GM13977 (cell line): ENCODE data around the gene ZNF391.
"Not testable (repeated sequence)": the region's sequence is repeated elsewhere in the genome, so short reads cannot be mapped to it uniquely, and the experiment has no call there.

ENCODE experiments used
- DNase-seq: peaks from one replicate; pipeline ENCODE4 v3.0.0; 2012; ENCODE audit warnings: low spot score
- in situ Hi-C: fragments of 300-500 bp; cut with MboI; formaldehyde crosslinking; loops from one replicate; pipeline ENCODE4 v1.12.0; 2022; ENCODE audit warnings: low sequenced_read_pairs, low pct_unique_long_range_greater_than_20kb, mixed read lengths, inconsistent platforms; ENCODE audit not compliant: unreplicated experiment
- TF ChIP-seq, protein P1 (sequence below): IDR thresholded peaks from 2 replicates; pipeline ENCODE4 v1.5.1; 2012; ENCODE audit warnings: mild to moderate bottlenecking, control low read depth; ENCODE audit not compliant: insufficient read depth; ENCODE audit errors: extremely low read depth, missing control alignments

The ZNF391 gene

DNA sequence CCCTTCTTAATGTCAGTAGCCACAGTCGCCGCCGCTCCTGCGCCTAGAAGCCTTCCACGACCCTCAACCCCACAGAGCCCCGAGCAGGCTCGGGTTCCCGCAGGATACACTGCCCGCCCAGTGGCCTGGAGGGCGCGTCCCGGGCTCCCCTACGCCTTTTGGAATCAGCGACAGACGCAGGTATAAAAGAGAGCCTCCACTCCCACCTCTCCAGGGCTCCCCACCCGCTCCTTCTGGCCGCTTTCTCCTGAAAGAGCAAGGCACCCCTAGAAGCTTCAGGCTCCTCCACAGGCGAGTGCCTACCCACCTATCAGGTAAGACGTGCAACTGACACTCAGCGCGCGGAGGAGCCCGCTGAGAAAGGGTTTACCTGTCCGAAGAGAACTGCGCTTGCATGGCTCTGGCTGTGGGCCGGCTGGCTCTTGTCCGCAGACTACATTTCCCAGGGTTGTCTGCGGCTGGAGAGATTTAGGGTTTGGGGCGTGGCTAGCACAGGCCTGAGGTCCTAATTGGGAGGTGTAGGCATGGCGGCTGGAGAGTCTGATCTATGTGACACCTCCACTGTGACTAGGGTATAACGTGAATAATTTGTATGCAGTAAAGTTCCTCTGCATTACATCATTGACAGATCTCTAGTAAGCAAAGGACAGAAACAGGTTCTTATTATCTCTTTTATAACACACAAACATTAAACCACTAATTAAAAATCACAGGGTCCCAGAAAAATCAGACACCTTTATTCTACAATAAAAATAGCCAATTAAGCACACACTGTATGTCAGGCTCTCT lies 13.5 kb upstream of the ZNF391 start:
- TF ChIP-seq, protein P1, sequence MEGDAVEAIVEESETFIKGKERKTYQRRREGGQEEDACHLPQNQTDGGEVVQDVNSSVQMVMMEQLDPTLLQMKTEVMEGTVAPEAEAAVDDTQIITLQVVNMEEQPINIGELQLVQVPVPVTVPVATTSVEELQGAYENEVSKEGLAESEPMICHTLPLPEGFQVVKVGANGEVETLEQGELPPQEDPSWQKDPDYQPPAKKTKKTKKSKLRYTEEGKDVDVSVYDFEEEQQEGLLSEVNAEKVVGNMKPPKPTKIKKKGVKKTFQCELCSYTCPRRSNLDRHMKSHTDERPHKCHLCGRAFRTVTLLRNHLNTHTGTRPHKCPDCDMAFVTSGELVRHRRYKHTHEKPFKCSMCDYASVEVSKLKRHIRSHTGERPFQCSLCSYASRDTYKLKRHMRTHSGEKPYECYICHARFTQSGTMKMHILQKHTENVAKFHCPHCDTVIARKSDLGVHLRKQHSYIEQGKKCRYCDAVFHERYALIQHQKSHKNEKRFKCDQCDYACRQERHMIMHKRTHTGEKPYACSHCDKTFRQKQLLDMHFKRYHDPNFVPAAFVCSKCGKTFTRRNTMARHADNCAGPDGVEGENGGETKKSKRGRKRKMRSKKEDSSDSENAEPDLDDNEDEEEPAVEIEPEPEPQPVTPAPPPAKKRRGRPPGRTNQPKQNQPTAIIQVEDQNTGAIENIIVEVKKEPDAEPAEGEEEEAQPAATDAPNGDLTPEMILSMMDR, result no peak
- in situ Hi-C loops, result no loop called here
- peak; percentile 77 for DNase-seq

DNA sequence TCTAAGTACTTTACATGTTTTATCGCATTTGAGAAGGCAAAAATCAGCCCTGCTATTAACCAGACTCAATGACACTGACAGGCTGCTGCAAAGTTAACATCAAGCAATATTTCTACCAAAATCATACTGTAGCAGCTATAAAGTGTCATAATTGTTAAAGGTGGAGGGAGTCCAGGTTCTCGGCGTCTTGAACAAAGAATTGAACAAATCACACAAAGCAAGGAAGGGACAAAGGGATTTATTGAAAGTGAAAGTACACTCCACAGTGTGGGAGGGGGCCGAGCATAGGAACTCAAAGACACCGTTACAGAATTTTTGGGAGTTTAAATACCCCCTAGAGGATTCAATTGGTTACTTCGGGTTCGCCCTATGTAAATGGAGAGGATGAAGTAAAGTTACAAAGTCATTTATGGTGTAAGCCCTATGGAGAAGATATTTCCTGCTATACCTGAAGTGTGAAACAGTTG lies 12.9 kb upstream of the ZNF391 start:
- DNase-seq, result no peak
- TF ChIP-seq, protein P1, result no peak
- in situ Hi-C loops, result no loop called here

DNA sequence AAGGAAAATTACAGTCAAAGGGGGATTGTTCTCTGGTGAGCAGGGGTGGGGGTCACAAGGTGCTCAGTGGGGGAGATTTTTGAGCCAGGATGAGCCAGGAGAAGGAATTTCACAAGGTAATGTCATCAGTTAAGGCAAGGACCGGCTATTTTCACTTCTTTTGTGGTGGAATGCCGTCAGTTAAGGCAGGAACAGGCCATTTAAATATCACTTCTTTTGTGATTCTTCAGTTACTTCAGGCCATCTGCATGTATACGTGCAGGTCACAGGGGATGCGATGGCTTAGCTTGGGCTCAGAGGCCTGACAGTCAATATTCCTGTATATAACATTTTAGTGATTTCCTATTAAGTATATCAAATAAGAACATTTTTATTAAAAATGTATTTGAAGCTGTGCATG lies 10.2 kb upstream of the ZNF391 start:
- DNase-seq, in situ Hi-C loops: not testable (repeated sequence)

DNA sequence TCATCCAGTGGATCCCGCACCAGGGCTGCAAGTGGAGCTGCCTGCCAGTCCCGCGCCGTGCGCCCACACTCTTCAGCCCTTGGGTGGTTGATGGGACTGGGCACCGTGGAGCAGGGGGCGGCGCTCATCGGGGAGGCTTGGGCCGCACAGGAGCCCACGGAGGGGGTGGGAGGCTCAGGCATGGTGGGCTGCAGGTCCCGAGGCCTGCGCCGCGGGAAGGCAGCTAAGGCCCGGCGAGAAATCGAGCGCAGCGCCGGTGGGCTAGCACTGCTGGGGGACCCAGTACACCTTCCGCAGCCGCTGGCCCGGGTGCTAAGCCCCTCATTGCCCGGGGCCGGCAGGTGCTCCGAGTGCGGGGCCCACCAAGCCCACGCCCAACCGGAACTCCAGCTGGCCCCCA lies 7.6 kb upstream of the ZNF391 start:
- DNase-seq, in situ Hi-C loops: not testable (repeated sequence)

DNA sequence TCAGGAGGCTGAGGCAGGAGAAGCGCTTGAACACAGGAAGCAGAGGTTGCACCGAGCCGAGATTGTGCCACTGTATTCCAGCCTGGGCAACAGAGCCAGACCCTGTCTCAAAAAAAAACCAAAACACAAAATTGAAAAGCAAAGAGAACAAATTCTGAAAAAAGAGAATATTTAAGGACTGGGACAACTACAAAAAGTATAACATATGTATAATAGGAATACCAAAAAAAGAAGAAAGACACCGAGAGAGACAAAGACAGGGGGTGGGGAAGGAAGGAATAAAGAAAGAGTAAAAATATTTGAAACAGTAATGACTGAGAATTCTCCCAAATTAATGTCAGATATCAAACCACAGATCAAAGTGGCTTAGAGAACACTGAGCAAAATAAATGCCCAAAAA lies 5.5 kb upstream of the ZNF391 start:
- TF ChIP-seq, protein P1, result no peak
- no peak for DNase-seq
- in situ Hi-C loops, result no loop called here

DNA sequence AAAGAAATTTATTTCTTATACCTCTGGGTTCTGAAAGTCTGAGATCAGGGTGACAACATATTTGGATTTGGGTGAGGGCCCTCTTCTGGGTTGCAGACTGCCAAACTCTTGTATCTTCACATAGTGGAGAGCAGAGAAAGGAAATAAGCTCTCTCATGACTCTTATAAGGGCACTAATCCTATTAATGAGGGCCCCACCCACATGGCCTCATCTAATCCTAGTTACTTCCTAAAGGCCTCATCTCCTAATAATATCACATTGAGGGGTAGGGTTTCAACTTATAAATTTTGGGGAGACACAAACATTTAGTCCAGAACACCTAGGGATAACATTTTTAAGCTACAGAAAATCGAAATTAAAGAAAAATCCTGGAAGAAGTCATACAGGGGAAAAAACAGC lies 5.1 kb upstream of the ZNF391 start:
- TF ChIP-seq, protein P1, result no peak
- in situ Hi-C loops, result no loop called here

DNA sequence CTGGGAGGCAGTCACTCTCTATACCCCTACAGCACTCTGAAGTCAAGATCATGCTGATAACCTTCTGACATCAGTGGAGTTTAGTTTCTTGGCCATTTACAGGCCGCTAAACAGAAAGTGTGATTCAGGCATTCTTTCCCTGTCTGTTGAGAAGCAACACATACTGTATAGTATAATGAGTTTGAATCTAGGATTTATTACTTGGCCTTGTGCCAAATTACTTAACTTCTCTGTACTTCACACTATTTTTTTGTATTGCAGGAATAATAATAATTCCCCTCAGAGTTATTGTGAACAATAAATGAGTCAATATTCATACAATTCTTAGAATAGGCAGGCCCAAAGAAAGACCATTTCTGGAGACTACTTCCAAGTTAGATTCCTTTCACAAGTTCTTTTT lies 4.1 kb downstream of the ZNF391 start:
- TF ChIP-seq, protein P1, result no peak
- in situ Hi-C loops, result no loop called here
- no peak for DNase-seq

More for the DNA sequence above, 5.1 kb upstream of the ZNF391 start:
- DNase-seq, result no peak
